Measurements from ENCODE around the gene TLN1.

DNA sequence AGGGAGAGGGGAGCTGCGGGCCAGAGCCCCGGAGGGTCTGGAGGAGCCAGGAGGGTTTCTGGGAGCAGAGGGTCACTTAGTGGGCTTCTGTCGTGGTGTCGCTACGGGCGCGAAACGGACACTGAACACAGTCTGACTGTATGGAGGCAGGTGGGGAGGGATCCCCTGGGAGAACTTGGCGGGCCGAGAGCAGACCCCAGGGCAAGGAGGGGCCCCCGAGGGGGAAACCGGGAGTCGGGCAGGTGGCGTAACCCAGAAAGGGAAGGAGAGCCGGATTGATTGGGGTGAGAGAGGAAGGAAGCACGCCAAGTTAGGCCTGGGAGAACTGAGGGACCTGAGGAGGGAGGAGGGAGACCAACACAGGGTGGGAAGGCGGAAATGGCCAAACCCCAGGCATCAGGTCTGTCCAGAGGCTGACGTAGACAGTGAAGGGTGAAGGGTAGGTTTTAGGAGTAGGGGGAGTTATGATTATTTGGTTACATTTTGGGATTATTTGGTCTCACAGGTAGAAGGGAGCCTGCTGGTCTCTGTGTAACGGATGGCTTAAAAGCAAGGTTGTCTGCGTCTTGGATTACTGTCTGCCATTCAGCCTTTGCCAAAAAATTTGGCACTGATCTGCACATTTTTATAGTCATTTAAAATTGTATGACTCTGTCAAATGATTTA lies 25.4 kb upstream of the TLN1 start:
- TF ChIP-seq, protein P1, sequence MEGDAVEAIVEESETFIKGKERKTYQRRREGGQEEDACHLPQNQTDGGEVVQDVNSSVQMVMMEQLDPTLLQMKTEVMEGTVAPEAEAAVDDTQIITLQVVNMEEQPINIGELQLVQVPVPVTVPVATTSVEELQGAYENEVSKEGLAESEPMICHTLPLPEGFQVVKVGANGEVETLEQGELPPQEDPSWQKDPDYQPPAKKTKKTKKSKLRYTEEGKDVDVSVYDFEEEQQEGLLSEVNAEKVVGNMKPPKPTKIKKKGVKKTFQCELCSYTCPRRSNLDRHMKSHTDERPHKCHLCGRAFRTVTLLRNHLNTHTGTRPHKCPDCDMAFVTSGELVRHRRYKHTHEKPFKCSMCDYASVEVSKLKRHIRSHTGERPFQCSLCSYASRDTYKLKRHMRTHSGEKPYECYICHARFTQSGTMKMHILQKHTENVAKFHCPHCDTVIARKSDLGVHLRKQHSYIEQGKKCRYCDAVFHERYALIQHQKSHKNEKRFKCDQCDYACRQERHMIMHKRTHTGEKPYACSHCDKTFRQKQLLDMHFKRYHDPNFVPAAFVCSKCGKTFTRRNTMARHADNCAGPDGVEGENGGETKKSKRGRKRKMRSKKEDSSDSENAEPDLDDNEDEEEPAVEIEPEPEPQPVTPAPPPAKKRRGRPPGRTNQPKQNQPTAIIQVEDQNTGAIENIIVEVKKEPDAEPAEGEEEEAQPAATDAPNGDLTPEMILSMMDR (IDR thresholded peaks at IDR 0.05): no peak
- TF ChIP-seq POLR2A (IDR thresholded peaks at IDR 0.05): no peak
- no peak for TF ChIP-seq POLR2AphosphoS5 (IDR thresholded peaks at IDR 0.05)
- TF ChIP-seq EP300 (IDR thresholded peaks at IDR 0.05): no peak

All from suprapubic skin (tissue), 4 donors.